GM12891 (cell line): ENCODE measurements around the gene GOT2.

Source experiments
- PAX5 ChIP-seq: IDR thresholded peaks from 2 replicates; pipeline ENCODE4 v1.6.1; 2011; ENCODE audit warnings: low read length, moderate library complexity, mild to moderate bottlenecking; ENCODE audit not compliant: insufficient read depth, severe bottlenecking
- POLR2A ChIP-seq: IDR thresholded peaks from 2 replicates; pipeline ENCODE4 v1.6.1; 2011; ENCODE audit warnings: low read depth, low read length, control low read depth

DNA sequence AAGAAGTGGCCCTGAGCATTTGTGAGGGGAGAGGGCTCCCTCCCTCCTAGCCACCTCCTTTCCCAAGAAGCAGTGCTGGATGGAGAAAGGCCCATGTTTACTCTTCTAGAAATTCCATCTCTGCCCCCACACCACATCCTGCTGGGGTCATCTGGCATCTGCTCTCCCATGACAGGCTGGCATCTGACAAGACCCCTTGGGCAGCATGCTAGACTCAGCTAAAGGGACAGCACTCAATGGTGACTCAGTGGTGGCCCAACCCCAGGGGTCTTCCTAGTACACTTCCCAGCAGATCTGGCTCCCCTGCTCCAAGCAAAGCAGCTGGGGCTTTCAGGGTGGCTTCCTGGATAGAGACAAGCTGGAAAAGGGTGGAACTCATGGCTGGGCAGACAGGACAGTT, 63.9 kb downstream of the GOT2 start:
- TF ChIP-seq PAX5 (no peak), POLR2A (no peak)
